GM23248 (cell line): ENCODE data around the gene TENM4.

Experiments used
- EZH2 ChIP-seq: fragments of 200-600 bp; sonication (generic); IDR thresholded peaks from 2 replicates; pipeline ENCODE4 v1.6.1; 2018; ENCODE audit warnings: antibody characterized with exemption, mild to moderate bottlenecking; ENCODE audit not compliant: insufficient read depth, poor library complexity, severe bottlenecking
- EZH2phosphoT487 ChIP-seq: fragments of 200-600 bp; sonication (generic); IDR thresholded peaks from 2 replicates; pipeline ENCODE4 v1.6.1; 2018; ENCODE audit warnings: antibody characterized with exemption, moderate library complexity, mild to moderate bottlenecking, low read depth; ENCODE audit not compliant: insufficient read depth

GRCh38 chr11:79236541-79236971, 204.3 kb downstream of the TENM4 start:
- TF ChIP-seq EZH2, result no peak
- no peak for TF ChIP-seq EZH2phosphoT487
